Stimulated activated CD8-positive, alpha-beta memory T cell treated with anti-CD3 and anti-CD28 coated beads, Interleukin-15, amount 100 ng/mL, for 48 hours (primary cell): ENCODE data around the gene STIMATE.

Experiments used
- DNase-seq, 2 donors: peaks; one replicate each; pipeline ENCODE4 v3.0.0-alpha.2; 2020; ENCODE audit warnings: low read depth in 2 of 2

STIMATE gene

GRCh38 chr3:52817860-52818259 is 79.5 kb downstream of the STIMATE start:
- no peak for DNase-seq

- no peak for DNase-seq
Measured at GRCh38 chr3:52817221-52817620, 80.1 kb downstream of the STIMATE start.

GRCh38 chr3:52816654-52817053 is 80.7 kb downstream of the STIMATE start:
- DNase-seq, result no peak

GRCh38 chr3:52816199-52816598 is 81.1 kb downstream of the STIMATE start:
- DNase-seq, result no peak

GRCh38 chr3:52813810-52814209 is 83.5 kb downstream of the STIMATE start:
- no peak for DNase-seq

- DNase-seq, result no peak
Measured at GRCh38 chr3:52811452-52812011, 85.8 kb downstream of the STIMATE start.

GRCh38 chr3:52810923-52811322 is 86.4 kb downstream of the STIMATE start:
- no peak for DNase-seq

GRCh38 chr3:52809662-52810377 is 87.5 kb downstream of the STIMATE start:
- DNase-seq, result no peak

- no peak for DNase-seq
Measured at GRCh38 chr3:52809149-52809548, 88.2 kb downstream of the STIMATE start.

- no peak for DNase-seq
Measured at GRCh38 chr3:52805270-52806039, 91.9 kb downstream of the STIMATE start.

- DNase-seq, result no peak
Measured at GRCh38 chr3:52801839-52802238, 95.5 kb downstream of the STIMATE start.

GRCh38 chr3:52800079-52800478 is 97.3 kb downstream of the STIMATE start:
- no peak for DNase-seq

GRCh38 chr3:52798978-52799476 is 98.3 kb downstream of the STIMATE start:
- no peak for DNase-seq

- no peak for DNase-seq
Measured at GRCh38 chr3:52798376-52798977, 98.9 kb downstream of the STIMATE start.

GRCh38 chr3:52796411-52796810 is 100.9 kb downstream of the STIMATE start:
- DNase-seq, result no peak

- no peak for DNase-seq
Measured at GRCh38 chr3:52795298-52795900, 101.9 kb downstream of the STIMATE start.

GRCh38 chr3:52794612-52795099 is 102.7 kb downstream of the STIMATE start, which contains the start of gene ITIH3:
Gene ITIH3 (plus strand): TSS chr3:52794796. CDS start chr3:52794804, 8 bp downstream.
- DNase-seq, result no peak

- no peak for DNase-seq
Measured at GRCh38 chr3:52793702-52794611, 103.4 kb downstream of the STIMATE start.

GRCh38 chr3:52792961-52793695 is 104.2 kb downstream of the STIMATE start:
- DNase-seq, result no peak

- no peak for DNase-seq
Measured at GRCh38 chr3:52792413-52792812, 104.9 kb downstream of the STIMATE start.
